Liver (tissue), 9 donors: ENCODE data around the gene CABCOCO1. TPM values are rescaled to one million over a fixed set of nuclear protein-coding genes. Genes with fewer than 3 reads are reported as not detected.

Experiments used
- DNase-seq: peaks from one replicate; pipeline ENCODE4 v3.0.0-alpha.2; 2017; ENCODE audit warnings: low spot score
- H3K27ac ChIP-seq, 2 donors: one replicate each; pipeline ENCODE4 v1.7.0; 2013; ENCODE audit warnings: inconsistent platforms in 2 of 2, low read length in 2 of 2, control low read depth in 1 of 2, low read depth in 1 of 2, mild to moderate bottlenecking in 1 of 2
- H3K27me3 ChIP-seq, 4 donors: one replicate each; pipeline versions ENCODE4 v1.6.1 to v1.7.0; 2013; ENCODE audit warnings: low read length in 3 of 4, inconsistent platforms in 1 of 4, mild to moderate bottlenecking in 1 of 4, moderate library complexity in 1 of 4; ENCODE audit not compliant: control insufficient read depth in 4 of 4, insufficient read depth in 4 of 4
- H3K36me3 ChIP-seq, 4 donors: one replicate each; pipeline versions ENCODE4 v1.6.1 to v1.7.0; 2013; ENCODE audit warnings: low read length in 3 of 4, mild to moderate bottlenecking in 3 of 4, low read depth in 1 of 4, moderate library complexity in 1 of 4; ENCODE audit not compliant: control insufficient read depth in 4 of 4, insufficient read depth in 3 of 4
- H3K4me1 ChIP-seq, 4 donors: one replicate each; pipeline versions ENCODE4 v1.6.1 to v1.7.0; 2013; ENCODE audit warnings: low read length in 3 of 4, mild to moderate bottlenecking in 3 of 4, moderate library complexity in 1 of 4; ENCODE audit not compliant: control insufficient read depth in 4 of 4, insufficient read depth in 4 of 4
- H3K4me3 ChIP-seq, 3 donors: one replicate each; pipeline versions ENCODE4 v1.6.1 to v1.7.0; 2013; ENCODE audit warnings: low read length in 3 of 3, control low read depth in 1 of 3, low read depth in 1 of 3, mild to moderate bottlenecking in 1 of 3
- H3K9ac ChIP-seq, 2 donors: one replicate each; pipeline ENCODE4 v1.7.0; 2013; ENCODE audit warnings: low read length in 2 of 2, mild to moderate bottlenecking in 2 of 2, moderate library complexity in 2 of 2, control low read depth in 1 of 2, low read depth in 1 of 2
- H3K9me3 ChIP-seq, 4 donors: one replicate each; pipeline versions ENCODE4 v1.6.1 to v1.7.0; 2013; ENCODE audit warnings: low read length in 3 of 4; ENCODE audit not compliant: control insufficient read depth in 4 of 4
- CTCF ChIP-seq: fragments of 150-350 bp; IDR thresholded peaks from 2 replicates; pipeline ENCODE4 v1.5.1; 2017; ENCODE audit warnings: improper control_type of control experiment, low read depth, low read length; ENCODE audit not compliant: missing input control
- EGR1 ChIP-seq, 2 donors: IDR thresholded peaks; 2 replicates each; pipeline ENCODE4 v1.6.1; 2016 to 2018; ENCODE audit warnings: antibody characterized with exemption in 2 of 2, low read depth in 2 of 2
- FOXA1 ChIP-seq: IDR thresholded peaks from 2 replicates; pipeline ENCODE4 v1.6.1; 2016; ENCODE audit warnings: antibody characterized with exemption
- FOXA2 ChIP-seq: IDR thresholded peaks from 2 replicates; pipeline ENCODE4 v1.6.1; 2016; ENCODE audit warnings: antibody characterized with exemption
- GABPA ChIP-seq, 2 donors: IDR thresholded peaks in 1 of 2; conservative IDR thresholded peaks in 1 of 2; 2 replicates each; pipeline ENCODE4 v1.6.1; 2016; ENCODE audit warnings: antibody characterized with exemption in 2 of 2, mild to moderate bottlenecking in 1 of 2, moderate library complexity in 1 of 2
- HNF4G ChIP-seq: IDR thresholded peaks from 2 replicates; pipeline ENCODE4 v1.6.1; 2016; ENCODE audit warnings: antibody characterized with exemption
- JUND ChIP-seq, 2 donors: IDR thresholded peaks; 2 replicates each; pipeline ENCODE4 v1.6.1; 2016; ENCODE audit warnings: antibody characterized with exemption in 2 of 2
- MAX ChIP-seq: IDR thresholded peaks from 2 replicates; pipeline ENCODE4 v1.6.1; 2016; ENCODE audit warnings: antibody characterized with exemption
- NR2F2 ChIP-seq: IDR thresholded peaks from 2 replicates; pipeline ENCODE4 v1.6.1; 2016; ENCODE audit warnings: antibody characterized with exemption
- RAD21 ChIP-seq, 2 donors: IDR thresholded peaks; 2 replicates each; pipeline ENCODE4 v1.6.1; 2016; ENCODE audit warnings: antibody characterized with exemption in 2 of 2, mild to moderate bottlenecking in 2 of 2
- RXRA ChIP-seq, 2 donors: IDR thresholded peaks; 2 replicates each; pipeline ENCODE4 v1.6.1; 2017 to 2018; ENCODE audit warnings: antibody characterized with exemption in 2 of 2, mild to moderate bottlenecking in 1 of 2
- SP1 ChIP-seq: IDR thresholded peaks from 2 replicates; pipeline ENCODE4 v1.6.1; 2018; ENCODE audit warnings: antibody characterized with exemption, mild to moderate bottlenecking
- TAF1 ChIP-seq: conservative IDR thresholded peaks from 2 replicates; pipeline ENCODE4 v1.6.1; 2016; ENCODE audit warnings: antibody characterized with exemption, mild to moderate bottlenecking
- YY1 ChIP-seq: IDR thresholded peaks from 2 replicates; pipeline ENCODE4 v1.6.1; 2016; ENCODE audit warnings: antibody characterized with exemption, mild to moderate bottlenecking
- ZBTB33 ChIP-seq: IDR thresholded peaks from 2 replicates; pipeline ENCODE4 v1.6.1; 2016; ENCODE audit warnings: antibody characterized with exemption
- WGBS: extraction: QIAGEN DNeasy Blood & Tissue Kit; methylation state at CpG from one replicate; pipeline ENCODE4 v1.1.7; 2013; 5-methylcytosine and 5-hydroxymethylcytosine counted together
- polyA plus RNA-seq, 2 donors: library from polyadenylated mRNA; stranded (reverse) in 1 of 2; unstranded in 1 of 2; fragments of 200-250 nt in 1 of 2; fragments of >200 nt in 1 of 2; fragmentation: Nextera tagmentation in 1 of 2; extraction: Ambion mirVana in 1 of 2; gene quantifications; one replicate each; pipeline versions ENCODE4 v1.2.1 to v1.2.3, GENCODE V29; 2013 to 2015
- total RNA-seq, 2 donors: library from RNA; depleted of rRNA; stranded (reverse); fragments of >200 nt; gene quantifications; one replicate each; pipeline ENCODE4 v1.2.3, GENCODE V29; 2014
- donor health status: healthy.
- donor health status: healthy.
- donor health status: healthy.
- donor health status: healthy.
- donor health status: healthy.

CABCOCO1 gene
- total and polyA plus RNA-seq, 4 donors: 0.09 to 0.20 TPM; not detected in 2

- no peaks in the 10 kb centered on the region for H3K9me3 ChIP-seq
- H3K27ac ChIP-seq: no peak overlapping the region
- no peak for DNase-seq
- H3K4me3 ChIP-seq: no peak overlapping the region
- no peaks in the 10 kb centered on the region for H3K4me1 ChIP-seq
- no peak overlapping the region for H3K9ac ChIP-seq
- H3K36me3 ChIP-seq: no peaks in the 10 kb centered on the region
- TF ChIP-seq JUND (IDR thresholded peaks at IDR 0.05) (no peak), NR2F2 (peak; percentile 61), RXRA (IDR thresholded peaks at IDR 0.05) (no peak)
- H3K27me3 ChIP-seq: no peaks in the 10 kb centered on the region
- 24% methylated on average over 10 of the region's 10 CpGs for WGBS
These were observed 41.1 kb upstream of the CABCOCO1 start for GRCh38 chr10:61621605-61622051.

- no peak for DNase-seq
- H3K27ac ChIP-seq: no peak overlapping the region
- H3K9ac ChIP-seq: no peak overlapping the region
- no peaks in the 10 kb centered on the region for H3K36me3 ChIP-seq
- H3K27me3 ChIP-seq: no peaks in the 10 kb centered on the region
- no peaks in the 10 kb centered on the region for H3K4me1 ChIP-seq
- H3K9me3 ChIP-seq: no peaks in the 10 kb centered on the region
- TF ChIP-seq JUND (IDR thresholded peaks at IDR 0.05) (no peak), FOXA1 (no peak), MAX (no peak), EGR1 (IDR thresholded peaks at IDR 0.05; ENCODE audit: low read depth in 2 of 2) (no peak), GABPA (IDR thresholded peaks at IDR 0.05 in 1 of 2, conservative IDR thresholded peaks at IDR 0.05 in 1 of 2) (no peak), TAF1 (no peak), CTCF (no peak), NR2F2 (no peak), ZBTB33 (no peak), RAD21 (IDR thresholded peaks at IDR 0.05) (no peak), YY1 (no peak), FOXA2 (no peak), RXRA (IDR thresholded peaks at IDR 0.05) (no peak), HNF4G (no peak)
- no peak overlapping the region for H3K4me3 ChIP-seq
- 62% methylated on average over 4 of the region's 4 CpGs for WGBS
These were observed 39.6 kb upstream of the CABCOCO1 start for GRCh38 chr10:61623161-61623560.

- no peak for DNase-seq
- H3K4me1 ChIP-seq: no peaks in the 10 kb centered on the region
- no peak overlapping the region for H3K4me3 ChIP-seq
- TF ChIP-seq SP1 (no peak), EGR1 (IDR thresholded peaks at IDR 0.05; ENCODE audit: low read depth in 2 of 2) (no peak)
- no peak overlapping the region for H3K9ac ChIP-seq
- H3K27ac ChIP-seq: no peak overlapping the region
- H3K9me3 ChIP-seq: no peaks in the 10 kb centered on the region
- no peaks in the 10 kb centered on the region for H3K36me3 ChIP-seq
- 86% methylated on average over 2 of the region's 2 CpGs for WGBS
- no peaks in the 10 kb centered on the region for H3K27me3 ChIP-seq
These were observed 36.5 kb upstream of the CABCOCO1 start for GRCh38 chr10:61626209-61626608.
